DND-41 (cell line): ENCODE data around the gene SH3TC2.

Source experiments
- EZH2 ChIP-seq: IDR thresholded peaks from 3 replicates; pipeline ENCODE4 v1.6.1; 2012; ENCODE audit warnings: borderline replicate concordance, low read depth, mild to moderate bottlenecking, moderate library complexity, low read length, inconsistent platforms; ENCODE audit not compliant: severe bottlenecking
- TF ChIP-seq, protein P1 (sequence below): IDR thresholded peaks from 2 replicates; pipeline ENCODE4 v1.5.1; 2012; ENCODE audit warnings: borderline replicate concordance, low read length, moderate library complexity, mild to moderate bottlenecking; ENCODE audit not compliant: poor library complexity, severe bottlenecking; ENCODE audit errors: extremely low read depth

- TF ChIP-seq, protein P1, sequence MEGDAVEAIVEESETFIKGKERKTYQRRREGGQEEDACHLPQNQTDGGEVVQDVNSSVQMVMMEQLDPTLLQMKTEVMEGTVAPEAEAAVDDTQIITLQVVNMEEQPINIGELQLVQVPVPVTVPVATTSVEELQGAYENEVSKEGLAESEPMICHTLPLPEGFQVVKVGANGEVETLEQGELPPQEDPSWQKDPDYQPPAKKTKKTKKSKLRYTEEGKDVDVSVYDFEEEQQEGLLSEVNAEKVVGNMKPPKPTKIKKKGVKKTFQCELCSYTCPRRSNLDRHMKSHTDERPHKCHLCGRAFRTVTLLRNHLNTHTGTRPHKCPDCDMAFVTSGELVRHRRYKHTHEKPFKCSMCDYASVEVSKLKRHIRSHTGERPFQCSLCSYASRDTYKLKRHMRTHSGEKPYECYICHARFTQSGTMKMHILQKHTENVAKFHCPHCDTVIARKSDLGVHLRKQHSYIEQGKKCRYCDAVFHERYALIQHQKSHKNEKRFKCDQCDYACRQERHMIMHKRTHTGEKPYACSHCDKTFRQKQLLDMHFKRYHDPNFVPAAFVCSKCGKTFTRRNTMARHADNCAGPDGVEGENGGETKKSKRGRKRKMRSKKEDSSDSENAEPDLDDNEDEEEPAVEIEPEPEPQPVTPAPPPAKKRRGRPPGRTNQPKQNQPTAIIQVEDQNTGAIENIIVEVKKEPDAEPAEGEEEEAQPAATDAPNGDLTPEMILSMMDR = no peak
- no peak for TF ChIP-seq EZH2
Observed at GRCh38 chr5:148981353-148981752, 81.5 kb downstream of the SH3TC2 start.
